Measurements from ENCODE around the gene ARL16.

Gene ARL16

DNA sequence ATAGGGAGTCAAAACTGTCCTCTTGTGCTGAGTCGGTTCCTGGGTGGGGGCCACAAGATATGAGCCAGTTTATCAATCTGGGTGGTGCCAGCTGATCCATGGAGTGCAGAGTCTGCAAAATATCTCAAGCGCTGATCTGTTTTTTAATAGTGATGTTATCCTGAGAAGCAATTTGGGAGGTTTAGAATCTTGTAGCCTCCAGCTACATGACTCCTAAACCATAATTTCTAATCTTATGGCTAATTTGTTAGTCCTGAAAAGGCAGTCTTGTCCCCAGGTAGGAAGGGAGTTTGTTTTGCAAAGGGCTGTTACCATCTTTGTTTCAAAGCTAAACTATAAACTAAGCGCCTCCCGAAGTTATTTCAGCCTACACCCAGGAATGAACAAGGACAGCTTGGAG lies 44.9 kb downstream of the ARL16 start:
- DNase-seq: no peak

DNA sequence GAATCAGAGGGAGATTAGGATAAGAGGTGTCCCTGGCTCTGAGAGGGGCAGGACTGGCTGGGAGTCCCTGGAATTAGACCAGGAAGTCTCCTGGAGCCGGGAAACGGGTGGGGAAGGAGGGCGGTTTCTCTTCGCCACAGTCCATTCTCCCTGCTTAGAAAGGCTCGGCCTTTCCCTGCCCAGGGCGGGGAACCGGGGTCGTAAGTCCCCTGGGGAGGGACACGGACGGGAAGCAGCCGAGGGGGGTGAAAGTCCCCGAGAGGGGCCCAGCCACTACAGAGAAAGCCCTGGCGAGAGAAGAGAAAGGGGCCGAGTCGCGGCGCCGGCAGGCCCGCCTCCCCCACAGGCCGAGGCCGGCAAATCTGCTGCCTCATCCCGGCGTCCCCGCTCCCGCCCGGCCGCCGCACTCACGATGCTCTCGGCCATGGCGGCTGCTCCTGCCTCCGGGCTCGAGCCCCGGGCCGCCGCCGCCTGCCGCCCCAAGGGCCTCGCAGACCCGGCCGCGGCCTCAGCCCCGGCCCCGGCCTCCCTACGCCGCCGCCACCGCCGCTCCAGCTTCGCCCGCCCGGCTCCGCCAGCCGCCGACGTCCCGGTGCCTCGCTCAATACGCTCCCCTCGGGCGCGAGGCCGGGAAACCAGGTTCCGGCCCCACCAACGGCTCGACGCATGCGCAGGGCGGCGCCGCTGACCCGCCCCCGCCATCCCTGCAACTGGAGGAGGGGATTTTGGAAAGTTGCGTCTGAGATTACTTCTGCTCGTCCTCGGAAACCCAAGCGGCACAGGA lies 46.9 kb downstream of the ARL16 start, which contains the start of the genes NPLOC4 and TSPAN10:
Gene NPLOC4 (minus strand): TSS at position 608 of the 784 bp plus-strand sequence. CDS start 182 bp downstream, at position 426.
Gene TSPAN10 (plus strand): TSS at position 692 of the 784 bp plus-strand sequence. CDS start 5,217 bp downstream, outside the sequence.
- peak; percentile 53 for DNase-seq

DNA sequence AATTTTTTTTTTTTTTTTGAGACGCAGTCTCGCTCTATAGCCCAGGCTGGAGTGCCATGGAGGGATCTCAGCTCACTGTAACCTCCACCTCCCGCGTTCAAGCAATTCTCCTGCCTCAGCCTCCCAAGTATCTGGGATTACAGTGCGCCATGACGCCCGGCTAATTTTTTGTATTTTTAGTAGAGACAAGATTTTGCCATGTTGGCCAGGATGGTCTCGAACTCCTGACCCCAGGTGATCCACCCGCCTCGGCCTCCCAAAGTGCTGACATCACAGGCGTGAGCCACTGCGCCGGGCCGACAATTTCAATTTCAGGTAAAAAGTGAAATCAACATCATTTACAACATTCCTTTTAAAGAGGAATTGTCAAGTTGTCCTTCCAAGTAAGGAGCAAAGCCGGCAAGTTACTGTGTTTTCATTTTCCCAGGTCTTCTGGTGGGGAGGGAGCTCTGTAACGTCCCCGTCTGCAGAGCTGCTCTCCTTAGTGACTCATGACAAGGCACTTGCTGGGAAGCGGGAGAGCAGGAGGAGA lies 47.6 kb downstream of the ARL16 start:
- DNase-seq: no peak

DNA sequence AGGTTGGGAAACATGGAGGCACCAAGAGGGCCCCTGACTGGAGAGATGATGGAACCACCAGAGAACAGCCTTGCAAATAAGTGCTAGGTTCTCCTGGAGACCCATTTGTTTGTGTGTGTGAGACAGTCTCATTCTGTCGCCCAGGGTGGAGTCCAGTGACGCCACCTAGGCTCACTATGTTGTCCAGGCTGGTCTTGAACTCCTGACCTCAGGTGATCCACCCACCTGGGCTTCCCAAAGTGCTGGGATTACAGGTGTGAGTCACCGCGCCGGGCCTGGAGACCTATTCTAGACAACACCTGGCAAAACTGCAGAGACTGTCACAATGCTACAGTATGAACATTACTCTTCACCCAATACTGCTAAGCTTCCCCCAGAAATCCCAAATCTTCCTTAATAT lies 48.2 kb downstream of the ARL16 start:
- DNase-seq: no peak

DNA sequence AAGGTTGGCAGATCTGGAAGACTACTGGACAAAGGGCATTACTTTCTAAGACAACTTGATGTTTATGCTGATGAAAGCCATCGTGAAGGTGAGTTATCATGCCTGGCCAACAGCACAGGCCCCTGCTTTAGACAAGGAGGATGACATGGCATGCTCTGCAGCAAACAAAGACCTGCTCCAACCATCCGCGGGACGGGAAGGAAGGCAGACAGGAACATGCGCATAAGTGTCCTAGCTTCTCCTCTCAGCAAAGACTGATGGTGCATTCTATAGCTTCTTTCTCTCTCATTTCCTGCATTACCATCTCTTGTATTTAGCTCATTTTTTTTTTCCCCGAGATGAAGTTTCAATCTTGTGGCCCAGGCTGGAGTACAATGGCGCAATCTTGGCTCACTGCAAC lies 52.1 kb downstream of the ARL16 start:
- no peak for DNase-seq

All from NCI-H526 treated with DMSO at 0.1 percent for 48 hours (cell line).